Measurements from ENCODE around the gene CENPH.

CENPH gene

GRCh38 chr5:69156456-69156855 lies 32.9 kb upstream of the CENPH start:
- TF ChIP-seq, protein P1, sequence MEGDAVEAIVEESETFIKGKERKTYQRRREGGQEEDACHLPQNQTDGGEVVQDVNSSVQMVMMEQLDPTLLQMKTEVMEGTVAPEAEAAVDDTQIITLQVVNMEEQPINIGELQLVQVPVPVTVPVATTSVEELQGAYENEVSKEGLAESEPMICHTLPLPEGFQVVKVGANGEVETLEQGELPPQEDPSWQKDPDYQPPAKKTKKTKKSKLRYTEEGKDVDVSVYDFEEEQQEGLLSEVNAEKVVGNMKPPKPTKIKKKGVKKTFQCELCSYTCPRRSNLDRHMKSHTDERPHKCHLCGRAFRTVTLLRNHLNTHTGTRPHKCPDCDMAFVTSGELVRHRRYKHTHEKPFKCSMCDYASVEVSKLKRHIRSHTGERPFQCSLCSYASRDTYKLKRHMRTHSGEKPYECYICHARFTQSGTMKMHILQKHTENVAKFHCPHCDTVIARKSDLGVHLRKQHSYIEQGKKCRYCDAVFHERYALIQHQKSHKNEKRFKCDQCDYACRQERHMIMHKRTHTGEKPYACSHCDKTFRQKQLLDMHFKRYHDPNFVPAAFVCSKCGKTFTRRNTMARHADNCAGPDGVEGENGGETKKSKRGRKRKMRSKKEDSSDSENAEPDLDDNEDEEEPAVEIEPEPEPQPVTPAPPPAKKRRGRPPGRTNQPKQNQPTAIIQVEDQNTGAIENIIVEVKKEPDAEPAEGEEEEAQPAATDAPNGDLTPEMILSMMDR (IDR thresholded peaks at IDR 0.05; ENCODE audit: extremely low read depth, insufficient read depth, missing control alignments): no peak
- in situ Hi-C loops (cut with MboI; ENCODE audit: low pct_unique_long_range_greater_than_20kb, low sequenced_read_pairs, unreplicated experiment): no loop called here
- DNase-seq (ENCODE audit: low spot score): no peak

DNA sequence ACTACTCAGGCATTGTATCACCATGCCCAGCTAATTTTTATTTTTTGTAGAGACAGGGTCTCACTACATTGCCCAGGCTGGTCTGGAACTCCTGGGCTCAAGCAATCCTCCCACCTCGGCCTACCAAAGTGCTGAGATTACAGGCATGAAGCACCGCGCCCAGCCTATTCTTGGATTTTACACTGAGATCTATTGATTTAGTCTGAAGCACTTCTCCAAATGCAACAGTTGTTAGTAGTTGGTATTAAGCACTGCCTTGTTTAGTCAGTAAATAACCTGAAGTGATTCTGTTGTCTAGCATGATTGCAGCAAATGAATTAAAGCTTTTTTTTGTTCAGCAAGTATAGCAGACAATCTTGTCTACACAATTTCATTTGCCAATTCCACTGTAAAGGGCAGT lies 31.3 kb upstream of the CENPH start:
- DNase-seq (ENCODE audit: low spot score): no peak
- in situ Hi-C loops (cut with MboI; ENCODE audit: low pct_unique_long_range_greater_than_20kb, low sequenced_read_pairs, unreplicated experiment): no loop called here
- TF ChIP-seq, protein P1 (IDR thresholded peaks at IDR 0.05; ENCODE audit: extremely low read depth, insufficient read depth, missing control alignments): no peak

DNA sequence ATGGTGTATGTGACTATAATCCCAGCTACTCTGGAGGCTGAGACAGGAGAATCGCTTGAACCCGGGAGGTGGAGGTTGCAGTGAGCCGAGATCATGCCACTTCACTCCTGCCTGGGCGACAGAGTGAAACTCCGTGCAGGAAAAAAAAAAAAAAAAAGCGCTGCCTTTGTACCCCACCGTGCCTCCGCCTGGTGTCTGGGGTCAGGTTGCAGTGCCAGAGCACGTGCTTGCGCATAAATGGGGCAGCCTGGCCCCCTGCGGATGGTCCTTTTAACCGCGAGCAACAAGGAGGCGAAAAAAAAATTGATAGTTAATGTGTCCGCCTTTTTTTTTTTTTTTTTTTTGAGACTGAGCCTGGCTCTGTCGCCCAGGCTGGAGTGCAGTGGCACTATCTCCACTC lies 28.7 kb upstream of the CENPH start:
- TF ChIP-seq, protein P1 (IDR thresholded peaks at IDR 0.05; ENCODE audit: extremely low read depth, insufficient read depth, missing control alignments): no peak
- DNase-seq (ENCODE audit: low spot score): no peak
- in situ Hi-C loops (cut with MboI; ENCODE audit: low pct_unique_long_range_greater_than_20kb, low sequenced_read_pairs, unreplicated experiment): no loop called here

- TF ChIP-seq, protein P1 (IDR thresholded peaks at IDR 0.05; ENCODE audit: extremely low read depth, insufficient read depth, missing control alignments): no peak
Observed at GRCh38 chr5:69166686-69167492, 22.5 kb upstream of the CENPH start, which contains the start of gene CCNB1. TSS of gene CCNB1 (plus strand) at chr5:69167150. CDS start at chr5:69167263, 113 bp downstream.

GRCh38 chr5:69167493-69167855 lies 21.9 kb upstream of the CENPH start:
- DNase-seq (ENCODE audit: low spot score): no peak
- TF ChIP-seq, protein P1 (IDR thresholded peaks at IDR 0.05; ENCODE audit: extremely low read depth, insufficient read depth, missing control alignments): no peak

More at GRCh38 chr5:69166686-69167492, 22.5 kb upstream of the CENPH start, which contains the start of gene CCNB1:
- in situ Hi-C loops (cut with MboI; ENCODE audit: low pct_unique_long_range_greater_than_20kb, low sequenced_read_pairs, unreplicated experiment): no loop called here
- peak; percentile 98 for DNase-seq (ENCODE audit: low spot score)

GRCh38 chr5:69167929-69168328 lies 21.5 kb upstream of the CENPH start:
- no peak for DNase-seq (ENCODE audit: low spot score)
- TF ChIP-seq, protein P1 (IDR thresholded peaks at IDR 0.05; ENCODE audit: extremely low read depth, insufficient read depth, missing control alignments): no peak
- in situ Hi-C loops (cut with MboI; ENCODE audit: low pct_unique_long_range_greater_than_20kb, low sequenced_read_pairs, unreplicated experiment): no loop called here

More at GRCh38 chr5:69167493-69167855, 21.9 kb upstream of the CENPH start:
- in situ Hi-C loops (cut with MboI; ENCODE audit: low pct_unique_long_range_greater_than_20kb, low sequenced_read_pairs, unreplicated experiment): no loop called here

Measured in GM13977 (cell line).